HT1080 (cell line): ENCODE data around the gene SDK1. TPM values are rescaled to one million over a fixed set of nuclear protein-coding genes. Genes with fewer than 3 reads are reported as not detected.
"Not testable (repeated sequence)": the region's sequence is repeated elsewhere in the genome, so short reads cannot be mapped to it uniquely, and the experiment has no call there.

Source experiments
- DNase-seq: peaks from one replicate; pipeline ENCODE4 v3.0.0-alpha.2; 2015; ENCODE audit warnings: low read depth
- total RNA-seq: library from RNA; depleted of rRNA; stranded (reverse); fragments of >200 nt; shearing (Covaris generic); gene quantifications from 2 replicates; pipeline ENCODE4 v1.2.3, GENCODE V29; 2014

SDK1 gene
- total RNA-seq, 1 experiment from 2014 or later = 1.2 TPM

DNA sequence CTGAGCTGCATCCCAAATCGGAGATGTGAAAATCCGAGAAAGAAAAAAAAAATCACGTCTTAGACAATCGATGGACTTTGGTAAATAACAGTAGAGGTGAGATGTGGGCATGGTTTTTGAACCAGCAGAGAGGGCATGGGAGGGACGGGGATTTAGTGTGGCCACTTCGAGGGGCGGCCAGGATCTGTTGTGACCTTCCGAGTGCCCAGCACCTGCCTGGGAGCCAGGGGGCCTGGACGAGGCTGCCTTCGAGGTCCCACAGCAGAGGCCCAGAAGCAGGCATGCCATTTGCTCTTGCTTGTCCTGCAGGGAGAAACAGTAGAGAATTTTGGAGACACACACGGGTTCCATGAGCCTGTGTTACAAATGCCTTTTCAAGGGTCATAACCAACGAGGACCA, 911.3 kb downstream of the SDK1 start:
- DNase-seq = no peak

DNA sequence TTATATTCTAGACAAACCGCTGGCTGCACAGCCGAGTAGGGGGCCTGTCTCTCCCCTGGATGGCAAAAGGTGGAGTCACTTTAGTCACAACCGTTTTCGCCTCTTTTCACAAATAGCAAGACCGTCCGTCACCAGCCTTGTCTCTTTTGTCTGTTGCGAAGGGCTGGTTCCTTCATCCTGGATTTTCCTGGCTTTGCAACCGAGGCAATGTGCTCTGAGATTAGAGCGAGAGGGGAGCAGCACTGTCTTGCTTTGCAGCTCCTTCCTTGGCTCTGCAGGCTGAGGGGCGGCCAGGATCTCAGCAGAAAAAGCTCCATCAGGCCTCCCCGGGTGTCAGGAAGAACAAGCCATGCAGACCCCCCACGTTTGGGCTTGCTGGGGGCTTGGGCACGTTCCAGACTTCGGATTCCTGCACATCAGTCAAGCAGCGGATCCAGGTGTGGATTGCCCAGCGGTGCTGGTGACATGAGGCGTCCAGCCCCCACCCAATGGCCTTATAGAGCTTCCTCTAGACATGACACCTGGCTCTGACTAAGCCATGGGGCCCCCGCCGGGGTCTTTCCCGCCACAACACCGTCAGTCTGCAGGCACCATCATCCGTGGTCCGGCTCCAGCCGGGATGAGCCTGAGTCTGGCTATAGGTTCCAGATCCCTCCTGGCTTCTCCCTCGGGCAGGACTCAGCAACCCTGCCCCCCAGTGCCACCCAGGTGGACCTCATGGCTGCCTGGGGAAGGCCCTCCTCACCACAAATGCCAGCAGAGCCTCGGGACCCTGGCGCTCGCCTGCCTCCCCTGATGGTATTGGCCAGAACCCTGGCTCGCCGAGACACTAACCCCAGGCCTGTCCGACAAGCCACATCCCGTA, 913.5 kb downstream of the SDK1 start:
- DNase-seq = no peak

DNA sequence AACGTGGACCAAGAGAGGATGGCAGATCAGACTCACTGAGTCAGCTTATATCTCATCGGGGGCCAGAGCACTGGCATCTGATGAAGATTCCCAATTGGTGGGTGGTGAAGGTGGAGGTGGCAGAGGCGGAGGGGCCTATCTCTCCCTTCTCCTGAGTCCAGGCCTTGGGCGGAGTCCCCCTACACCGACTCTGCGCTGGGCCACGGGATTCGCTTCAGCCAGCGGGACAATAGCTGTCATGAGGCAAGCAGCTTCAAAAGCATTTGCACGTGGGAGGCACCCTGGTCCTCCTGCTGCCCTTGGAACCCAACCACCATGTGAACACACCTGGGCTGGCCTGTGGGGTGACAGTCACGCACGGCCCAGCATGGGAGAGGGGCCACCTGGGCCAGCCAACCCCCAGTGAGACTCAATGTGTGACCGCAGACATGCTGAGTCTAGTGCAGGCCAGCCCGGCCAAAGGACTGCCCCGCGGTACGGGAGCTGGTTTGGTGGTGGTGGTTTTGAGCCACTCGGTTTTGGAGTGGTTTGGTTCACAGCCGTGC, 914.2 kb downstream of the SDK1 start:
- no peak for DNase-seq

DNA sequence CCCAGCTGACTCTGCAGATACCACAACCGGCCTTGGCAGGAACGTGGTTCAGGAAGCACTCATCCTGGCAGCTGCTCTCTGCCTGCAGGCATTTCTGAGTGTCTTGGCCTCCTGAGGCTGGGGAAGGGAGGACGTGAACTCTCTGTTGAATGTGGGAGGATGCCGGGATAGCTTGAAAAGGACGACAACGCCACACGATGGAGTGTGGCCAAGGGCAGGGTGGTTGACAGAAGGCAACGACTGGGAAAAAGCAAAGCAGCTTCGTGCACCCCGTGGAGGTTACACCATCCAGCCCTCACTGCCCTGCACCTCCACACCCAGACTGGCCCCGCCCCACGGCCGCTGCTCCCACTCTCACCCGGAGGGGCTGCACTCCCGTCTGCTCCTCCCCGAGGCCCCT, 915.0 kb downstream of the SDK1 start:
- DNase-seq = peak; percentile 20

DNA sequence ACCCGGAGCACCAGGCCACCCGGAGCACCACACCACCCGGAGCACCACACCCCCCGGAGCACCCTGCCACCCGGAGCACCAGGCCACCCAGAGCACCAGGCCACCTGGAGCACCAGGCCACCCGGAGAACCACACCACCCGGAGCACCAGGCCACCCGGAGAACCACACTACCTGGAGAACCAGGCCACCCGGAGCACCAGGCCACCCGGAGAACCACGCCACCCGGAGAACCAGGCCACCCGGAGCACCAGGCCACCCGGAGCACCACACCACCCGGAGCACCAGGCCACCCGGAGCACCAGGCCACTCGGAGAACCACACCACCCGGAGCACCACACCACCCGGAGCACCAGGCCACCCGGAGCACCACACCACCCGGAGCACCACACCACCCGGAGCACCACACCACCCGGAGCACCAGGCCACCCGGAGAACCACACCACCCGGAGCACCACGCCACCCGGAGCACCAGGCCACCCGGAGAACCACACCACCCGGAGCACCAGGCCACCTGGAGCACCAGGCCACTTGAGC, 916.1 kb downstream of the SDK1 start:
- DNase-seq = not testable (repeated sequence)

DNA sequence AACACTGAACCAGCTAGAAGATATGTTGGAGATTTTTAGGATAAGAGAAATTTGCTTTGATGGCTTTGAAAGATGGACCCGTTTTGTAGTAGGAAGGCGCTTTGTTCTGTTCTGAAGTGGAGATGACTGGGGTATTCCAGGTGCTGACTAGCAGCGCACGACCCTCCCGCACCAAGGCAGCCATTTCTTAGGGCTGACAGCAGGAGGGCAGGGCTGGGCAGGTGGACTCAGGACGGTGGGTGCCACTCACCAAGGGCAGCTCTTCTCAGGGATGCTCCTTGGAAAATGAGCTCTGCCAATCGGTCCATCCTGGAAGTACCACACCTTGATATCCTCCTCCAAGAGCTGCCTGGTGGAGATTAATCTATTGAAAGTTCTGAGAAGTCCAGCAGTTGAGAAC, 917.4 kb downstream of the SDK1 start:
- no peak for DNase-seq

DNA sequence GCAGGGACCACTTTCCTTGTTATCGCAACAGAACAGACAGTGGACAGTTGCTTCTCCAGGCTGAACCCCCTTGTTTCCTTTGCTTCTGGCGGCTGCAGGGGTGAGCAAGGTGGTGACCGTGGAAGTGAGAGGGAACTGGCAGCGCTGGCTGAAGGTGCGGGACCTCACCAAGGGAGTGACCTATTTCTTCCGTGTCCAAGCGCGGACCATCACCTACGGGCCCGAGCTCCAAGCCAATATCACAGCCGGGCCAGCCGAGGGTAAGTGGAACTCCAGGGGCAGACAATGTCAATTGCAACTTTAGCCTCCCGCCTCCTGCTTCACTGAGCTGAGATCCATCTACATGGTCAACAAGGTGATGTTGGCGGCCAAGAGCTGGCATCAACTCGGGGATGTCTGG, 919.0 kb downstream of the SDK1 start:
- DNase-seq = no peak

DNA sequence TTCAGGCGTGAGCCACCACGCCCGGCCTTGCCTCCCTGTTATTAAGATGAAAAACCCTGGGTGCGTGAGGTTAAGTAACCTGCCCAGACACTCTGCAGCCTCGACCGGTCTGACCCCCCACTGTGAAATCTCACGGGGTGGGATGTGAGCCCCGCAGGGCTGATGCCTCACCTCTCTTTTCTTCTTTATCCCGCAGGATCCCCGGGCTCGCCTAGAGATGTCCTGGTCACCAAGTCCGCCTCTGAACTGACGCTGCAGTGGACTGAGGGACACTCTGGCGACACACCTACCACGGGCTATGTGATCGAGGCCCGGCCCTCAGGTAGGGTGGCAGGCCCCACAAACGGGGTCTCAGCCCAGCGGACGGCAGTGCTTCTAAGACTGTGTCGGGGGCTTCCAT, 920.0 kb downstream of the SDK1 start:
- DNase-seq = no peak

DNA sequence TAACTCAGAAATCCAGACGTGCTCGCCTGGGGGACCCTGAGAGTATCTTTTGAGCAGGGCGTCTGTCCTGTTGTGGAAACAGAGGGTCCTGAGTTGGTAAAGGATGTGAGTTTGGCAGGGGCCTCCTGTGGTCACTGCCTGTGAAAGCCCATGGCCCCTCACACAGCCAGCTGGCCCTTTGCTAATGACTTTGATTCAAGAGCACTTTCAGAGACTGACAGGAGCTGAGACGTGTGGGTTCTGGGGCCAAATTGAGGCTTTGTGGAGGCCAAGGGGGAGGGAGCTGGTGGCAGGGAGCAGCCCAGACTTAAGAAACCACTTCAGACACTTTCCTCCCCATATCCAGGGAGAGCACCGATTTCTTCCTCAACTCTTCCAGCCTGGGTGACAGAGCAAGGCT, 921.6 kb downstream of the SDK1 start:
- DNase-seq = no peak

DNA sequence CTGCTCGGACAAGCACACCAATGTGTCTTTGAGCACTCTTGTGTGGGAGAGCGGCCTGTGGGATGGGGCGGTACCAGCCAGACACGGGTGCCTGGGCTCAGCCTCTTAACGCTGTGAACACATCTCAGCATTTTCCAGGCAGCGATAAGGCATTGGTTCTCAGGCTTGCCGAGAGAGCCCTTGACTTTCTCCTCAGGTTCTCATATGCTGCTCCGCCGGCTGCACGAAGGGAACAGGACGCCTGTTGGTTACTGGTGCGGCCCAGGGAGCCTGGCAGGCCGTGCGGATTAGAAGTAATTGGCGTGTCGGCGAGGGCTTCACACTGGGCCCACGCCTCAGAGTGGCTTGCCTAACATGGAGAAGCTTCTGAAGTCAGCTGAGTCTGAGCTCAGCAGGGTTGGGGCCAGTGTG, 924.3 kb downstream of the SDK1 start:
- no peak for DNase-seq

DNA sequence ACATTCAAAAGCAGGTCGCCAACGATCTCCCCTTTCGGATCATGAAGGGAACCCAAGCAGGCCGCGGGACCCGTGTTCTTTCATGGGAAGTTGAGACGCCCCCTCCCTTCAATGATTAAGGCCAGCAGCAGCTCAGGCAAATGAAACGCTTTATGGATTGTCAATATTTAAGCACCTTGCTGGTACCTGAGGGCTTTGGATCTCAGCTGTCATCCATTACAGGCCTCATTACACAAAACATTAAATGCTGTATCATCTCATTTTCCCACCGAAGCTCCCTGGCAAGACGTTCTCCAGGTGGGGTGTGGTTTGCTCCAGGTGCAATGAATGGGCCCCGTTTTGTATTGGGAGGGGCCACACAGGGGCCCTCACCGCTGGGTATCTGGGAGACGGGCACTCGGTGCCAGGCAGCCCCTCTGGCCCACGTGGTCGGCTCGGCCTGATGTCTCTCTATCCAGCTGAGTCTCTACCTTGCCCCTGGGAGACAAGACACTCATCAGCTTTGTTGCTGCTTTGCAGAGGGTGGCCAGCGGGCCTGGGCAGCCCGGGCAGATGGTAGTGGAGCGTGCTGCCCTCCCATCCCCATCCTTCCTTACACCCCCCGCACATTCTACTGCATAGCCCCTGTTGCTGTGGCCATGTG, 925.0 kb downstream of the SDK1 start:
- DNase-seq = no peak

DNA sequence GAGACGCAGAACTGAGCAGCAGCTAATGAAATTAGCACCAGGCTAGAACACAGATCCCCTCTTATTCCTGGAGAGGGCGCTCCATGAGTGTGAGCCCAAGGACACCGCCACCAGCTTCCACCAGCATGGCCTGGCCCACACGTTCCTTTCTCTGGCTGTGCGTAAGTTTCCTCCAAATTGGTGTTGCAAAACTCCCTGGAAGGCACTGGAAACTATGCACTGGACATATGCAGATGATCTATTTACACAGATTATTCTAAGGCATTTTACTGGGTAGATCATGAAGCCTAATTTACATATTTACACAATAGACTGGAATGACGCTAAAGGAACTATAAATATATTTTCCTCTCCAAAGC, 925.5 kb downstream of the SDK1 start:
- DNase-seq = no peak

DNA sequence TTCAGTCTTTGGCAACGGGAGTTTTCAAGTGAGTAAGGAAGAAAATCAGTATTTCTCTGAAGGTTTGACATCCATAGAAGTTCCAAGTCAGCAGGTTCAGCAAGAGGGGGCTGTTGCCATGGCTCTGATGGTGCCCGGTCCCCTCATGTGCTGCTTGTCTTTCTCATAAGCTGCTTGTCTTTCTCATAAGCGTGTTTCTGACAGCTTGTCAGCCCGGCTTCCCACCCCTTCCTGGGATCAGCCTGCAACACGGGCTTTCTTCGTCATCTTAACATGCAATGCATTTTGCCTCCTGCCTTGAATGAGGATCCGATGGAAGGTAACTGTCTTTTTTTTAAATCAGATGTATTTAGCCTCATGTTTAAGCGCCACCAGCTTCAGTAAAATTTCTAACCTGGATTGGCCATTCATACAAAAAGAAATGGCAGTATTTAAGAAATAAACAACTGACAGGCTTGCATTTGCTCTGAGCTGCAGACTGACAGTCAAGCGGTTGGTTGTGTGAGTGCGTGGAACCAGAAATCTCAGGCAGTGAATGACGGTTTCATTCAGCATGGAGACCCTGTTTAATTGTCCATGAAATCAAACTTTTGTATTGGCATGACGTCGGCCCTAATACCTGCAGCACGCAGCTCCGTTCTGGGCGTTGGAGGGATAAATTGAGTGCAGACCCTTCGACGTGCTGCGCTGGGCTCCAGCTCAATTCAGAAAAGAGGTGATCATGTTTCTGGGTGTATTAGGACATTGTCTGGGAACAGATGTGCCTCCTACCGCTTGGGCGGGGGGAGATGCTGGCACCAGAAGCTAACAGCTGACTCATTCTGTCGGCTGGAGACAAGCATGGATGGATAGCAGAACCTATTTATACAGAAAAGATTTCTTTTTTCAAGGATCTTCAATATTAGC, 926.3 kb downstream of the SDK1 start:
- DNase-seq = no peak

DNA sequence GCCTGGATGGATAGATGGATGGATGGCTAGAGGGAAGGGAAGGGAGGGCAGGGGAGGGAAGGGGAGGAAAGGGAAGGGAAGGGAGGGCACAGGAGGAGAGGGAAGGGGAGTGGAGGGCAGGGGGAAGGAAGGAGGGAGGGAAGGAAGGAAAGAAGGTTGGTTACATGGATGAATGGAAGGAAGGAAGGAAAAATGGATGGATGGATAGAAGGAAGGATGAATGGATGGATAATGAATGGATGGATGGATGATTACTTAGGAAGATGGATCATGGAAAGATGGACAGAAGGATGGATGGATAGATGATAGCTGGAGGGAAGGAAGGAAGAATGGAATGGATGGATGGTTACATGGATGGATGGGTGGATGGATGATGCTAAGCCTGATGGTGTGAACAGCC, 929.3 kb downstream of the SDK1 start:
- no peak for DNase-seq

DNA sequence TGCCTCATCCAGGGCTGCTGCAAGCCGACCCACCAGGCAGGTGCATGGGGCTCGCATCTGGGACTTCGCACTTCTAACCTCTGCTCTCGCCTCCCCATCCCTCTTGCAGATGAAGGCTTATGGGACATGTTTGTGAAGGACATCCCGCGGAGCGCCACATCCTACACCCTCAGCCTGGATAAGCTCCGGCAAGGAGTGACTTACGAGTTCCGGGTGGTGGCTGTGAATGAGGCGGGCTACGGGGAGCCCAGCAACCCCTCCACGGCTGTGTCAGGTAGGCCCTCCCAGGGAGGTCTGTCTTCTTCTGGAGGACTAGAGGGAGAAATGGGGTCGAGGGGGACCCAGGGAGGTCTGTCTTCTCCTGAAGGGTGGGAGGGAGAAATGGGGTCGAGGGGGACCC, 932.1 kb downstream of the SDK1 start:
- DNase-seq = no peak

DNA sequence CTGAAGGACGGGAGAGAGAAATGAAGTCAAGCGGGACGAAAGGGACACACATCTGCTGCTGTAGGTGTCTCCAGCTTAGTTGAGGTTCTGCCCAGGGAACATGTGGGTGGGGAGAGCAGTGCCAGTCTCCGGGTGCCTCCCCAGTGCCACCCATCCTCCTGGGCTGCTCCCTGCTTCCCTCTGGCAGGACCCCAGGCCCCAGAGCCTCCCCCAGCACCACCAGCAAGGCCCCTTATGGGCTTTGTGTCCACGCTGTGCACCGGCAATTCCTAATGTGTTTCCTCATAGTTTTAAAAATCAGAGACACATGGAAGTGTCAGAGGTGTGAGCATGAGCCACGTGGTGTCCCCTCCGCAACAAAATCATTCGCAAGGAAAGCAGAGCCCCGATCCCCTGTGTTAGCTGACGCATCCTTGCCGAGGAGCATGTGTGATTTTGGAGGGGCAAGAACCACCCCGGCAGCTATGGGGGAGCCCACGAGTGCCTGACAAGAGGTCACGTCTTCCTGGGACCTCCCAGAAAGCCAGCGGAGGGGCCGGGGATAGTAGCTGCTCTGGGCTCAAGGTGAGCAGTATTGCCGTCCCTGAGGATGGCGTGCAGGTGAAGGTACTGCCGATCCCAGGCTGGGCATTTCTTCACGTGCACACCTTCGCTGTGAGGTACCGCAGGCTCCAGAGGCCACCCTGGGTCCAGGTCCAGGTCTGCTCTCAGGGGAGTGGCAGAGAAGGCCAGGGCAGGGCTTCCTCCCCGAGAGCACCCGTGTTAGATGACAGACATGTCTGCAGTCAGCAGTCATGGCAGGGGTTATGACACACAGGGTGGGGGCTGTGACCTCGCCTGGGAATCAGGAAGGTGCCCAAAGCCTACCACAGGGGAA, 932.8 kb downstream of the SDK1 start:
- no peak for DNase-seq

DNA sequence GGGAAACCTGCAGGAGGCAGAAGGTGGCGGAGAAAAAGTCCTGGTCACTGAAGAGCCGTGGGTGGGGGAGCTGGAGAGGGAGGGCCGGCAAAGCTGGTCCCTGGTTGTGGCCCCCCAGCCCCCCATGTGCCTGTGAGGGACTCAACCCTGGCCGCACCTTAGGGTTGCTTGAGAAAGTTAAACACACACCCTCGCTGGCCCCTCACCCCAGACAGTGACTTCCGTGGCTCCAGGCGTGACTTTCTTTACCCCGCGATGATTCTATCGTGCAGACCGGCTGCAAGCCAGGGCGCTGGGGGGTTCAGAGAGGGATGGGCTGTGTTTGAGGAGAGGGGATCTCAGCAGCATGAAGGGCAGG, 933.4 kb downstream of the SDK1 start:
- DNase-seq = no peak

DNA sequence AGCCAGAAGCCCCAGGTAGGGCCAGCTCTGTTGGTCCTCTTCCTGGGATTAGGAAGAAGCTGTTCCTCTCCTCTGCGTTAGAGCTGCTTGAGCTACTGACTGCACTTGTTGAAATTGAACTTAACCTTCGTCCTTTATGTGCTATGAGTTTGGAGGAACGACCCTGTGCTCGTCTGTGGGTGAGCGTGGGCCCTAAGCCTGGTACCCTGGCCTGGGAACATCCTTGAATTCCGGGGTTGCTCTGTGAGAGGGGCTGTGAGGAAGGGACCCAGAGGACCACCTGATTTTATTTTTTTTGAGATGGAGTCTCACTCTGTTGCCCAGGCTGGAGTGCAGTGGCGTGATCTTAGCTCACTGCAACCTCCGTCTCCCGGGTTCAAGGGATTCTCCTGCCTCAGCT, 933.8 kb downstream of the SDK1 start:
- no peak for DNase-seq

DNA sequence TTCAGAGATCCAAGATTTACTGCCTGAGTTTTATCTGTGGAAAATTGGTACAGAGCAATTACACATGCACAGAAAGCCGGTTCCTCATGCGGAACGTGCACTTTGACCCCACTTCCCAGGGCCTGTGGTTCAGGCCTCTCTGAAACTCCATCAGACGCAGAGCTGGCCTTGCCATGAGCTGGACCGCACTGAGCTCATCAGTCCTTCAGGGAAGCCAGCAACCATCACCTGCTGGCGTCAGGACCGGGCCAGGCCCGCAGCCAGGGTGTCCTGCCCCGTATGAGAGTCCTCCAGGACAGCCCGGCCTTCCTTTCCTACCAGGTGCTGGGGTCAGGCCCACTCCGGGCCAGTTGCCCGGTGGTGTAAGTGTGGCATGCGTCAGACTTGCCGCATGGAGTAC, 934.5 kb downstream of the SDK1 start:
- DNase-seq = no peak

DNA sequence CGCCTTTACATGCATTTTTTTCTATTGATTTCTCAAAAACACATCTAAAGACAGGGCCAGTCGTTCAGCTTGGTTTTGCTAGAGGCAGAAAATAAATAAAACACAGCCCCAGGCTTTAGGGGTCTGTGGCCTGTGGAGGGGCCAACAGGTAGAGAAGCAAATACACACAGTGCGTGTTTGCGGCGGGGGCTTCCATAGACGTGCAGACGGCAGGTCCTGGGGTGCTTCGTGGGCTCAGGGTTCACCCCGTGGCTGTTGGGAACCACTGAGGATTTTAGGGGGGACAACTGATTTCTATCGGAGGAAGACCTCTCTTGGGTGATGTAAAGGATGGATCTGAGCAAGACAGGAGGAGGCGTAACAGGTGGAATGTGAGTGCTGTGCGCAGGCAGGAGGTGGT, 935.3 kb downstream of the SDK1 start:
- no peak for DNase-seq

DNA sequence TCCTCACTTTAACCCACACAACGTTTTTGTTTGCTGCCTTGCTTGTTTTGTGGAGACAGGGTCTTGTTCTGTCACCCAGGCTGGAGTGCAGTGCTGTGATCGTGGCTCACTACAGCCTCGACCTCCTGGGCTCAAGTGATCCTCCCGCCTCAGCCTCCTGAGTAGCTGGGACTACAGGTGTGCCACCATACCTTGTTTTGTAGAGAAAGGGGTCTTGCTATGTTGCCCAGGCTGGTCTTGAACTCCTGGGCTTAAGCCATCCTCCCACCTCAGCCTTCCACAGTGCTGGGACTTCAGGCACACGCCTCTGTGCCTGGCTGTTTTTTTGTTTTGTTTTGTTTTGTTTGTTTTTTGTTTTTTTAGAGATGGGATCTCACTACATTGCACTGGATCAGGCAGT, 935.8 kb downstream of the SDK1 start:
- DNase-seq = not testable (repeated sequence)
